Vagina (tissue), 2 donors: ENCODE data around the gene HOXD12. TPM values are rescaled to one million over a fixed set of nuclear protein-coding genes. Genes with fewer than 3 reads are reported as not detected.

ENCODE experiments used
- DNase-seq, 2 donors: peaks; one replicate each; pipeline ENCODE4 v3.0.0-alpha.2; 2017; ENCODE audit errors: extremely low spot score in 2 of 2
- H3K27ac ChIP-seq: fragments of 200-600 bp; sonication (generic); one replicate; pipeline ENCODE4 v1.5.1; 2019
- H3K27me3 ChIP-seq: fragments of 200-600 bp; sonication (generic); one replicate; pipeline ENCODE4 v1.5.1; 2019
- H3K36me3 ChIP-seq, 2 donors: fragments of 200-600 bp; sonication (generic); one replicate each; pipeline ENCODE4 v1.5.1; 2017 to 2019
- H3K4me1 ChIP-seq: fragments of 200-600 bp; sonication (generic); one replicate; pipeline ENCODE4 v1.5.1; 2019
- H3K4me3 ChIP-seq, 2 donors: fragments of 200-600 bp; sonication (generic); 1 replicate in 1 of 2; 2 replicates in 1 of 2; pipeline ENCODE4 v1.5.1; 2016 to 2019
- H3K9me3 ChIP-seq: fragments of 200-600 bp; sonication (generic); one replicate; pipeline ENCODE4 v1.5.1; 2019
- CTCF ChIP-seq, 3 experiments: fragments of 450-650 bp in 2 of 3; fragments of 200-600 bp in 1 of 3; sonication (generic) in 1 of 3; IDR thresholded peaks; one replicate each; pipeline ENCODE4 v1.5.1; 2017 to 2019; ENCODE audit warnings: antibody characterized with exemption in 3 of 3, mild to moderate bottlenecking in 2 of 3, moderate library complexity in 2 of 3
- POLR2A ChIP-seq, 2 donors: fragments of 450-650 bp; IDR thresholded peaks; one replicate each; pipeline ENCODE4 v1.6.1; 2017; ENCODE audit warnings: antibody characterized with exemption in 2 of 2, mild to moderate bottlenecking in 2 of 2, moderate library complexity in 2 of 2
- POLR2AphosphoS5 ChIP-seq, 2 donors: sonication (generic); formaldehyde crosslinking; IDR thresholded peaks; one replicate each; pipeline ENCODE4 v1.9.0; 2017; ENCODE audit warnings: antibody characterized with exemption in 2 of 2, mild to moderate bottlenecking in 2 of 2, low read depth in 1 of 2; ENCODE audit not compliant: insufficient read depth in 1 of 2
- intact Hi-C: fragments of 100-400 bp; cut with DNase I; formaldehyde crosslinking; loops from one replicate; pipeline ENCODE4 v1.15.1; 2023
- total RNA-seq: library from RNA; depleted of rRNA; stranded (reverse); fragments of >200 nt; gene quantifications from one replicate; pipeline ENCODE4 v1.2.3, GENCODE V29; 2016

HOXD12 gene
- total RNA-seq, 1 donor from 2014 or later, result 1.7 TPM

DNA sequence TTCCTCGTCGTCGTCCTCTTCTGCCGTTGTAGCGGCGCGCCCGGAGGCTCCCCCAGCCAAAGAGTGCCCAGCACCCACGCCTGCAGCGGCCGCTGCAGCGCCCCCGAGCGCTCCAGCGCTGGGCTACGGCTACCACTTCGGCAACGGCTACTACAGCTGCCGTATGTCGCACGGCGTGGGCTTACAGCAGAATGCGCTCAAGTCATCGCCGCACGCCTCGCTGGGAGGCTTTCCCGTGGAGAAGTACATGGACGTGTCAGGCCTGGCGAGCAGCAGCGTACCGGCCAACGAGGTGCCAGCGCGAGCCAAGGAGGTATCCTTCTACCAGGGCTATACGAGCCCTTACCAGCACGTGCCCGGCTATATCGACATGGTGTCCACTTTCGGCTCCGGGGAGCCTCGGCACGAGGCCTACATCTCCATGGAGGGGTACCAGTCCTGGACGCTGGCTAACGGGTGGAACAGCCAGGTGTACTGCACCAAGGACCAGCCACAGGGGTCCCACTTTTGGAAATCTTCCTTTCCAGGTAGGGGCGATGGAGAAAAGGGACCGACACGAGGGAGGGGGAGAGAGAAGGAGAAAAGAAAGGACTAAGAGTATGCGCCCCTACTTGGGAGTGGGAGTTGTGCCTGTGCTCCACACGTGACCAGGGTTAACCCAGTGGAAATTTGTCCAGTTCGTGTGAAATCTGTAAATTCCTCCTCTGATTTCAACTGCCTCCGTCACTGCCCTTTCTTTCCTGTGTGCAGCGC, 6.3 kb upstream of the HOXD12 start:
- H3K27me3 ChIP-seq, result no peaks in the 10 kb centered on the region
- peak overlapping the region; percentile 54 to 59 for H3K4me3 ChIP-seq
- H3K9me3 ChIP-seq, result no peaks in the 10 kb centered on the region
- intact Hi-C loops, result loop anchor here (5.0 kb wide), 1 partner anchor 841 kb away; no protein-coding TSS in a partner anchor
- no peaks in the 10 kb centered on the region for H3K36me3 ChIP-seq
- H3K4me1 ChIP-seq, result peaks cover 28% of the 10 kb centered on the region
- TF ChIP-seq POLR2AphosphoS5 (IDR thresholded peaks at IDR 0.05; ENCODE audit: insufficient read depth in 1 of 2, low read depth in 1 of 2) (peak in 1 of 2 donors; percentile 59), POLR2A (IDR thresholded peaks at IDR 0.05) (peak in 1 of 2 donors; percentile 5), CTCF (IDR thresholded peaks at IDR 0.05) (no peak)
- H3K27ac ChIP-seq, result peak overlapping the region; percentile 91
- DNase-seq, result no peak

GRCh38 chr2:176093898-176094249, 5.7 kb upstream of the HOXD12 start:
- H3K27ac ChIP-seq, result peak overlapping the region; percentile 91
- H3K9me3 ChIP-seq, result no peaks in the 10 kb centered on the region
- DNase-seq, result no peak
- peak overlapping the region; percentile 54 to 59 for H3K4me3 ChIP-seq
- intact Hi-C loops, result loop anchor here (5.0 kb wide), 1 partner anchor 842 kb away; no protein-coding TSS in a partner anchor
- H3K27me3 ChIP-seq, result no peaks in the 10 kb centered on the region
- no peaks in the 10 kb centered on the region for H3K36me3 ChIP-seq
- TF ChIP-seq POLR2A (IDR thresholded peaks at IDR 0.05), result no peak
- TF ChIP-seq POLR2AphosphoS5 (IDR thresholded peaks at IDR 0.05; ENCODE audit: insufficient read depth in 1 of 2, low read depth in 1 of 2), result no peak
- no peak for TF ChIP-seq CTCF (IDR thresholded peaks at IDR 0.05)
- H3K4me1 ChIP-seq, result peaks cover 29% of the 10 kb centered on the region

- H3K9me3 ChIP-seq, result no peaks in the 10 kb centered on the region
- intact Hi-C loops, result loop anchor here (5.0 kb wide), 1 partner anchor 842 kb away; no protein-coding TSS in a partner anchor
- DNase-seq, result no peak
- no peaks in the 10 kb centered on the region for H3K36me3 ChIP-seq
- H3K4me3 ChIP-seq, result peak overlapping the region; percentile 54 to 59
- peaks cover 29% of the 10 kb centered on the region for H3K4me1 ChIP-seq
- no peaks in the 10 kb centered on the region for H3K27me3 ChIP-seq
- H3K27ac ChIP-seq, result peak overlapping the region; percentile 91
- TF ChIP-seq POLR2AphosphoS5 (IDR thresholded peaks at IDR 0.05; ENCODE audit: insufficient read depth in 1 of 2, low read depth in 1 of 2), result no peak
- no peak for TF ChIP-seq POLR2A (IDR thresholded peaks at IDR 0.05)
- TF ChIP-seq CTCF (IDR thresholded peaks at IDR 0.05), result no peak
Measured at GRCh38 chr2:176094349-176094748, 5.2 kb upstream of the HOXD12 start.

GRCh38 chr2:176095421-176095820, 4.2 kb upstream of the HOXD12 start:
- H3K4me3 ChIP-seq, result peak overlapping the region; percentile 54 to 59
- H3K4me1 ChIP-seq, result peaks cover 34% of the 10 kb centered on the region
- H3K9me3 ChIP-seq, result no peaks in the 10 kb centered on the region
- intact Hi-C loops, result no loop called here
- H3K27ac ChIP-seq, result peak overlapping the region; percentile 91
- no peaks in the 10 kb centered on the region for H3K27me3 ChIP-seq
- TF ChIP-seq CTCF (IDR thresholded peaks at IDR 0.05), result no peak
- no peak for TF ChIP-seq POLR2A (IDR thresholded peaks at IDR 0.05)
- H3K36me3 ChIP-seq, result no peaks in the 10 kb centered on the region
- no peak for DNase-seq
